NCI-H1092 treated with DMSO at 0.1 percent for 48 hours (cell line): Measurements from ENCODE around the gene NTM.

Source experiments
- DNase-seq: peaks from one replicate; lab custom pipeline; 2025; lab: John Stamatoyannopoulos, UW

NTM gene

DNA sequence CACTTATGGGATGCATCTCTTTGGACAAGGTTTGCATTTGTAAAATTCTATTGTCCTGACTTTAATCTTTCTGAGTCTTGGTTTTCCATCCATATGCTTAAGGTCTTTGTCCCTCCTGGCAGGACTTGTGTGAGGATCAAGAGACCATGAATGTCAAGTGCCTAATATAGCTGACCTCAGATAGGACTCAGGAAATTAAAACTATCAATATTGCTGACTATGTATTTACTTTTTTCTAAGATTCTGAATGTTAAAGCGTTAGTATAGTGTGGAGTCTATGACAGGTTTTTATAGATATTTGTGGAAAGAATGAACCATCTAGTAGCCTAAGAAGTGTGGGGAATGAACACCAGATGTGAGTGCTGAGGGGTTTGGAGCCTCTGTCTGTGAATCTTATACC lies 637.8 kb downstream of the NTM start:
- no peak for DNase-seq

DNA sequence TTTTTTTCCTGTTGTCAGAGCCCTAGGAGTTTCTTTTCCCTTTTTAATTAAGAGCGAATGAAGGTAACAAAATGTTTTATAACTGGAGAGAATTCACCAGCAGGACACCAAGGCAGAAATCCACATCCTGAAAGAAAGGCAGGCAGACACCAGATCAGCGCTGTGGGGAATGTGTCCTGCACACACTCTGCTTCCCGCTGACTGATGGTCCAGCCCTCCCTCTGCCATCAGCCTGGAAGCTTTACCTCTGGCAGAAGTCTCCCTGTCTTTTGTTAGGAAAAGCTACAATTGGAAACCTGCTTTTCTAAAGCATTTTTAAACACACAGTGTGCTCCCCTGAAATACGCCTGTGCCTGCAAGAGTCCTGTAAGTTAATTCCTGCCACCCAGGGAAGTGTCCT lies 638.5 kb downstream of the NTM start:
- DNase-seq = no peak

DNA sequence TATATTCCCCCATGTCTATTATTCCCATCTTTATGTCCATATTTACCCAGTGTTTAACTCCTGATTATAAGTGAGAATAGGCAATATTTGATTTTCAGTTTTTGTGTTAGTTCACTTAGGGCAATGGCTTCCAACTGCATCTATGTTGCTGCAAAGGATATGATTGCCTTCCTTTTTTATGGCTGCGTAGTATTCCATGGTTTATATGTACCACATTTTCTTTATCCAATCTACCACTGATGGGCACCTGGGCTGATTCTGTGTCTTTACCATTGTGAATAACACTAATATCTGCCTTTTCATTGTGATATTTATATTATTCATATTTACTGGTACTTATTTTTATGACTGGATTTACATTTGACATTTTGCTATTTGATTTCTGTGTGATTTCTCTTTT lies 649.6 kb downstream of the NTM start:
- no peak for DNase-seq

DNA sequence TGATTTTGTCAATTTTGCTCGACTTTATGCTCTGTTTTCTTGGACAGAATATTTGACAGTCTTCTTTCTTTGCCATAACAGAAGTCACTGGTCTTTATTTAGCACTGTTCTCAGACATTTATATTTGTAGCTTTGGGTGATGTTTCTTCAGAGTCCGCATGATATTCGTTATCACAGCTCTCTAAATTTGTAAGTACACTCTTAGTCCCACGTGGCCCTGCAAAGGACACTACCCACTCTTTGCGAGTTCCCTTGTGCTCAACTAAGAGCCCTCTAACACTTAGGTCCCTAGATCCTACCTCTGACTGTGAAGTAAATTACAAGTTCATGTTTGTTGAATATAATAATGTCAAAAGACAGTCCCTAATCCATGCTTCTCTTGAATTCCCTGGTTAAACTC lies 651.9 kb downstream of the NTM start:
- no peak for DNase-seq

DNA sequence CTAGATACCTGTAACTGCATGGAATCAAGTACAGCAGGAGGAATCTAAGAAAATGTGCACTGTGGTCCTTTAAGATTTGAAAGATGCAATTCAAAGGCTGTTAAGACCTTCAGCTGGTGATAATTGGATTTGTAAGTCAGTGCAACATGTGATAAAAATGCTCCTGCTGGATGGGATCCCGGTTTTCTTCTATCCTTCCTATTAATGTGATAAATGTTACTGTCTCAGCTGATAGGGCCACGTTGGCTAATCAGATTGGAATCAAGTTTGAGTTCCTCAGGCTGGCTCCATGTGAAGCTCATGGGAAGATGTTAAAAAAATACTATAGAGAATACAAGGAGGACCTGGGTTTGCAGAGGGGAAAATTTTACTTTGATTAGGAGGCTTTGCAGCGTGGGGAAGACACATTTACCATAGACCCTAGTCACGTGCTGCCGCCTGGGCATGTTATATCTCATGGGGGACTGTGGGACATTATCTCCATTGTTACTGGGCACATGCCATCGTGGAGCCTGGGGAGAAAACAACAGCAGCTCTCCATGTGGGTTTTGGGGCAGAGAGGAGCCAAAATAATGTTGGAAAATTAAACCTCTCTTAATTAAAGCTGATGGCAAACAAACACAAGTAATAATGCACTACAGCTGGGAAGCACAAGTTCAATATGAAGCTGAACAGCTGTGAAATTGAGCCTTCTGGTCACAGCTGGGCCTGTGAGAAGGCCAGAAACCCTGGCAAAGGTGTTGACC lies 652.5 kb downstream of the NTM start:
- DNase-seq = no peak

DNA sequence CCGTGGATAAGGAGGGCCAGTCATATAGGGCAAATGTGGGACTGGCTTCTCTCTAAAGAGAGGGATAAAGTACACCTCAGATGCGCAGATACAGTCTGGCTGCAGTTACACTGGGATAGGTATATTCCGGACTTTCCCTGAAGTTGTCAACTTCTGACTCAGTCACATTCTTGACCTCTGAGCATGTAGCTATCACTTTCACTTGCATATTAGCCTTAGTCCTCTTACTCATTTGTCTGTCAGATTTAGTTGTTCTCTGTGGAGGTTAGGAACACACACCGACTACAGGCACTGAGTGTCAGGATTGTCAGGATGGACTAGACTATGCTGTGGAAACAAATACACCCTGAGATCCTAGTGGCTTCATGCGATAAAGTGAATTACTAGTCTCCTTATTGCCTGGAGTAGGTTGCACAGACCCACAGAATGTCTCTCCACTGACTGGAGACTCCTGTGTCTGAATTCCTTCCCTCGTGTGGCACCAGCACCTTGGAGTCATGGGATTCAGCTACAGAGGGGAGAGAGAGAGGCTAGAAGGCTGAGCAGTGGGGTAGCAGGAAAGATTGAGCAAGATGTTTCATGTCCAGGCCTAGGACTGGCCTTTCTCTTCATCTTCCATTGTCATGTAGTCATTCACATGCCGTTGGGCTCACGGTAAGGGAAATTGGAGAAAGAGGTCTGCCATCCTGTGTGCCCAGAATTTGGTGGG lies 654.3 kb downstream of the NTM start:
- no peak for DNase-seq

DNA sequence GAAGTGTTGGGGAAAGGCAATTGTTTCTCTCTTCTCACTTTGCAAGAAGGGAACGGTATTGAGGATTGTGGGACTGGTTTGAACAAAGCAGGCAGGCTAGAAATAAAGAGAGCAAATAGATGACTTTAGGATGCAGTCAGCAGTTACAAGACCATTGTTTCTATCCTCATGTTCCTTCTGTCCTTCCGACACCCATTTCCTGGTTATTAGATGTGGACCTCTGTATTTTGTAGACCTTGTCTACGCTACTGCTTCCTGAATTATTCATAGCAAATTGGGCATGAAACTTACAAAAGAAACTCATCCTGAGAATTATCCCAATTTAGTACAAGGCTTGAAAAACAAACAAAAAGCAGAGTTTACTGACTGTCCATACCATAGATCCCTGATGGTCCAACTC lies 656.3 kb downstream of the NTM start:
- DNase-seq = no peak

DNA sequence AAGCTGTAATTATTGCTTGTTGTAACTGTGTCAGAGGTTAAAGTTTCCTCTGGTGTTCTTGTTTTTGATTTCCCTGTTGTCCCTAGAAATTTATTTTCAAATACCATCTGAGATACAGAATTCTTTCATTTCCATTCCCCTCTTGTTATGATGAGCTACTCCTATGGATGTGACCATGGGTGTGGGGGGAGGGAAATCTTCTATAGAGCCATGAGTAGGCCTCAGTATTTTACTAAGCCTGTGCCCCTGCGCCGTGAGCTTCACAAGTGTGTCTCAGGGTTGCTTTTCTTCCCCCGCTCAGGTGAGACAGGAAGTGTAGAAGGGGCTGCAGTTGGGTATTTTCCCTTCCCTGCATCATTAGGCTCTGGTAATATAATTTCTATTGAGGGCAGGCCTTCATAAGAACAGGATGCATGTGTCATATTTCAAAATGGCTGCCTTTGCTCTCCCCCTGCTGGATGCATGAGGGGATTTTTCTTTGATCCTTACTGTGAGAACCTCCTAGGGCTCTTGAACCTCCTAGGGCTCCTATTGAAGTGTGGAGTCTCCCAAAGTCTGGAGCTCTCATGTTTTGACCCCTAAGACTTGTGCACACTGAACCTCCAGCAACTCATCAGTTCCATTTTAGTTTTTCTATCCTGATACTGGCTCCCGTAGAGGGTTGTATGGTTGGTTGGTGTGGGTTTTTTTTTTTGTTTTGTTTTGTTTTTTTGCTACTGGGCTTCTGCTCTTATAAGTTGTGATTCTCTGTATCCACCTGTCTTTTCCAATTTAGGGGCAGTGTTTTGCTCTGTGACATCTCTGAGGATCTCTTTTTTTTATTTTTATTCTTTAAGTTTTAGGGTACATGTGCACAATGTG lies 658.2 kb downstream of the NTM start:
- peak; percentile 76 for DNase-seq

DNA sequence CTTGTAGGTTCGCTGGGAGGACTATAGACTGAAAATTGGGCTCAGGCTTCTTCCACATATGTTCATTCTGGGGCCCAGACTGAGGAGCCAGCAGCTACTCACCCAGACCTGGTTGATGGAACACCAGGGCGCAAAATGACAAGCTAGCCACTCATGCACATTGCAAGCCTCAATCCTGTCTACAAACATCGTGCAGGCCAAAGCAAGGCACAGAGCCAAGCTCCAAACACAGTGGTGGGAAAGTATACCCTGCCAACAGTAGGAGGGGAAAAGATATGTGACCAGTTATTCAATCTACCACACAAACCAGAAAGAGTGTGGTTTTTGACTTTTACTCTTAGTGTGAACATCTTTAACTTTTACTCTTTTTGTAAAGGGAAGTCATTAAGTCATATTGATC lies 660.5 kb downstream of the NTM start:
- no peak for DNase-seq

DNA sequence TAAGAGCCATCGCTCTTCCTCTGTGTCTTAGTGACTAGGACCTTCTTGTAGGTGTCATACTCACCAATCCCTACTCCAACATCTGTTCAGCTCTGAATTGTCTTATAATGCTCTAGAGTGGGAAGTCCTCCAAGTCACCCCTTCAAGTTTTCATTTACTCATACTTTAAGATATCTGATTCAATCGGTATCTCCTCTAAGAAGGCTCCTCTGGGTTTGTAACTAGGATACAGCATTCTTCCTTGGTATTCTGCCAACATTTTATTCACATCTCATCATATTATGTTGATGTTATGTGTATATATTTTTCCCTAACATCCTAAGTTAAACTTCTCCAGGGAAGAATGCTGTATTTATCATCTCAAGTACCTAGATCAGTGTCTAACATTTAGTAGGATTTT lies 662.1 kb downstream of the NTM start:
- DNase-seq = no peak

DNA sequence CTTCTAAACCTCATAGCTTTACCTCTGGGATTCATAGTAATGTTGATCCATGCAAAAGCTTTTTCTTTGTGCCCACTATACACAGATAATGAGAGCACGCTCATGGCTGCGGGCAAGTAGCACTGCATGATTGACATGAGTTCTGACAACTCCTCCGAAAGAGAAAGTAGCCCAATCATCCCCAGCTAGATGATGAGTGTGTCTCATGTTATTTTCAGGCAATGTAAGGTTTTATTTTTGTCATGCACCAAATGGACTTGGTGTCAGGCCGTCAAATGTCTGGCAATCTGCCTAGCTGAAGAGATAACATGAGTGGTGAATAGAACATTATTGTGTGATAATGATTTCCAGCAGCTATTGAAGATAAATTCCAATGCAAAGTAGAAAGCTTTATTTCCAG lies 662.6 kb downstream of the NTM start:
- no peak for DNase-seq

DNA sequence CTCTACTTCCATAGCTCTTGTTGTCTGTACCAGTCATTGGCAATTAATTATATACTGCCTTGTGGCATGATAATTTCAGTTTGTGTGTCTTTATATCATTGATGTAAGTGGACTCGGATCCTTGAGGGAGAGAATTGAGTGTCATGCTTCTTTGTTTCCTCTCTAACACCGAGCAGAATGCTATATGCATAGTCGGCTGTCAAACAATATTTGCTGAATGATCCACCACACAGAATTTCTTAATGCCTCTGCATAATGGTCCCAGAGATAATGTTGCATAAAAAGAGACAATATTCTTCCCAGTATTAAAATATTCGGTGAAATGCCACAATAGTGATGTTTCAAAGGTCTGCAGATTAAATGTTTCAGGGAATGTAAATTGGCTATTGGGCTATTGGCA lies 664.8 kb downstream of the NTM start:
- DNase-seq = no peak

DNA sequence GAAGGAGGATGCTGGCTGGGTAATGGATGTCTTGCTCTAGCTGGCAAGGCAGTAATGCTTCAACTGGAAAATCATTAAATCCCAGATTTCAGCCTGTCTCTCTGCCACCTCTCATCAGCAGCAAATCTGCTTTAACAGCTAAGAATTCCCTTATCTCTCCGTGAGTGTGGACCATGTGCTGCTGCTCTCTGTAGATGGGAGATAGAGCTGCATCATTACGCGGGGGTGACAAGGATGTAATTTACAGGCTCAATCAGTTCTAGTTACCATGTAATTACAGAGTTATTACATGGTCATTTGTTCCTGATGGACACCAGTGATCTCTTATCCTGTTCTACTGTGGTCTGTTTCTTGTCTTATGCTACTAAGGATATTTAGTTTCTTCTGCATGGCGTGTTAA lies 665.4 kb downstream of the NTM start:
- DNase-seq = no peak

DNA sequence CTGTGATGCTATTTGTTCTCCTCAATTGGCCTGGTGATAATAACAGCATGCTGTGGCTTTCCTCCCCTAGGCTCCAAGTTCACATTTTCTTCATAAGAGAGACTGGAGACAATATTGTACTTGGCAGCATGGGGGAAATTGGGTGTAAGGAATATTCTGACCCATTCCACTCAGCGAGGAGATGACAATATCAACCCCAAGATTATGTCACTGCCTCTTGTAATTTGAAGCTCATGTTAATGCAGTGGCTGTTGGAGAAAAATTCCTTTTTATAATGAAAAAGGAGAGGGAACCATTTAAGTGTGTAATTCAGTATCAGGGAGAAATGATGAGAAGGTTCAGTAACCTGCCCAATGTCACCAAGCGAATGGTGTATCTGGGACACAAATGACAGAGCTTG lies 665.8 kb downstream of the NTM start:
- no peak for DNase-seq

DNA sequence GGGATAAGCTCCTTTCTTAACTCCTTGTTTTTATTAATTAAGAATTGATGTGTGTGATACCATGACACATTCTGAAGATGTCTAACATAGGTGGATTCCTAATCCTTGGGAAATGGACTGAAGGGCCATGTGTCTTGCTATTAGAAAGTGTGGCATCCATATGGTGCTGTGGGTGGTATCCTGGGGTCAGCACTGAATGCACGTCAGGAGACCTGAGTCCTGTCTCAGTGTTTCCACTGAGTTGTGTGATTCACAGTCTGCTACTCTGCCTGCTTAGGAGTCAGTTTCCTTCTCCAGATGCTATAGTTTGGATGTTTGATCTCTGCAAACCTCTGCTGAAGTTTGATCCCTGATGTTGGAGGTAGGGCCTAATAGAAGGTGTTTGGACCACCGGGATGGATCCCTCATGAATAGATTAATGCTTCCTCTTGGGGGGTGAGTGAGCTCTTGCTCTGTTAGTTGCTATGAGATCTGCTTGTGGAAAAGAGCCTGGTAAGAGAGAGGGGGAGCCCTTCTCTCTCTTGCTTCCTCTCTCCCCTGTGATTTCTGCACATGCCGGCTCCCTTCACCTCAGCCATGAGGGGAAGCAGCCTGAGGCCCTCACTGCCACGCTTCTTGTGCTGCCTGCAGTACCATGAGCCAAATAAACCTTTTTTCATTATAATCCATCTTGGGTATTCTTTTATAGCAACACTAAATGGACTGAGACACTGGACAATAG lies 666.5 kb downstream of the NTM start:
- DNase-seq = no peak

DNA sequence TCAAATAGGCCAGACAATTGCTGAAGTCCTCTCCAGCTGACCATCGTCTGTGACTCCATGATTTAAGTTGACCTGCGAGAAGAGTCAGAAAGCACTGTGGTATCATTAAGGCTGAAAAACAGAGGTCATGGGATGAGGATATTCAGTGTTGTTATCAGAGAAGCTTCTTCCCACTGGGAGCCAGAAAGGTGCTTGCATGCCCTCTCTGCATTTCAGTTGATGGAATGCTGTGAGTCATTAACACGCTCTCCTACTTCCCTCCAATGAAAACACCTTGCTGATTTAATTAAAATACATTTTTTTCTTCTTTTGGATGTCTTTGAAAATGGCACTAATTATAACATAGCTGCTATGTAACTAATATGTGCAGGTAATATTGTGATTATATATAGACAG lies 667.0 kb downstream of the NTM start:
- DNase-seq = no peak

DNA sequence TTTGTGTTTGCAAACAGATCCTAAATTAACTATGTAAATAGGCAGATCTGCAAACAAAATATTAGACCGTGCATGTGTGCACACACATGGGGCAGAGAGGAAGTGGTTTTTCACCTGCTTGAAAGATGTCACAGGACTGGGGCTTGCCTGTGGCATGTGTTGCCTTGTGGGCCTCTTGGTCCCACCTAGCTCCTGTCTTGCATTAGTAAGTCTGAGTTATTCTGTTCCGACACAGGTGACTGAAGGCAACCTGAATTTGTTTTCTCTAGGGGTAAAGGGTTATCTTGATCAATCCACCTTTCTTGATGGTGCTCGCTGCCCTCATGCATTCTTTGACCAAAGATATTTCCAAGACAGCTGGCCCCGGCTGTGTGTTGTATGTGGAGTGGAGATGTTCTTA lies 667.5 kb downstream of the NTM start:
- DNase-seq = no peak

DNA sequence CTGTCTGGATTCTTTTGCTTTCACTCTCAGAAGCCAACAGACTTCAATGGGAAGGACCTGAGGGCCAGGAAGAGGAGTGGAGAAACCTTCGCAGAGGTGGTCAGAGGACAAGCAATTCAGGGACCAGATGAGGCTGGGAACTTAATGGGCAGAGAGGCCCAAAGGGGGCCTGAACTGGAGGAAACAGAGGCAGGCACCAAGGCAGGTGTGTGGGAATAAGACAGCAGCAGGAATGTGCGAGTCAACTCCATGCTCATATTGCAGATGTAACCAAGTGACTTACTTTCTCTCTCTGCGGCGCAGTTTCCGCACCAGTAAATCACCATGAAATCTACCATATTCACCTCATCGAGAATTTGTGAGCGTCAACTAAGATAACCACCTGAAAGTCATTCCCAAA lies 669.1 kb downstream of the NTM start:
- no peak for DNase-seq

DNA sequence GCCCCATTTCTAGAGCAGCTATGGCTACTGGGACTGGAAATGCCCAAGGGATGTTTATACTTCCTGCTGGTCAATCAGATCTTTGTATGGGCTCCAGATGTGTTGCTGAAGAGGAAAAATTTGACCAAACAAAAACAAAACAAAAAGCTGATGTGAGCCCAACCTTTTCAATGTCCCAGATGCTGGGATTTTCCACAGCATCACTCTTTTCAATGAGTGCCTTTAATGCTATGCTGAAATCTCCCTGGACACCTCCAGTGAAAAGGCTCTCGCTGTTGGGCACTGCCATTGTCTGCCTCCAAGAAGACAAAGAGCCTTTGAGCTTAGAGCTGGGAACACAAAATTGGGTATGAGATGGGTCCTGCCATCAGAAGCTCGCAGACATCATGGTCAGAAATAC lies 671.9 kb downstream of the NTM start:
- DNase-seq = no peak

DNA sequence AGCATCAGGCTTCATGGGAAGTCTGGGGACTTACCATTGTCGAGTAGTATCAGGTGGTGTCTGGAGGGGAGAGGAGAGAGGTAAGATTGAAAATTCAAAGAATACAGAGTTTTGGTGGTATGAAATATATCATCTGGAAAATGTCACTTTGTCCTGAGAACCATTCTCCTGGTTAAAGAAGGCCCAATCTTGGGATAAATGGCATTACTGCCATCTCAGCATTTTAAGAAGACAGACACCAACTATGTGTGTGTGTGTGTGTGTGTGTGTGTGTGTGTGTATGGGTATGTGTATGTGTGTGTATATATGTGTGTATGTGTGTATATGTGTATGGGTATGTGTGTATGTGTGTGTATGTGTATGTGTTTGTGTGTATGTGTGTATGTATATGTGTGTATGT lies 673.3 kb downstream of the NTM start:
- DNase-seq = no peak

DNA sequence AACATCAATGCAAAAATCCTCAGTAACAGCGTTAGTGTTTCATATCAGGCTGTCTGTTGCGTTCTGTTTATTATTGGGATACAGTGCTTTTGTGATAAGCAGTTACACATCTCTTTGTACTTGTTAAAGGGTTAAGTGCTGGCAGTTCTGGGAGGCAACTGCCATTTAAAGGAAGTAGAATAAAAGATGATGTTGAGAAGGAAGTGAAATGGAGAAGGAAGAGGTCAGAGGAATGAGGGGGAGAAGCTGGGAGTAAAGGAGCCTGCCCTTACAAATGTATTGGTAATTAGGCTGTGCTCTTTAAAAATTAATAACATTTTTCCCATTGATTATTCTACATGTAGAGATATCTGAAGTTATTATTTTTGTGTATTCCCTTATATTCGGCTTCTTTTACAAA lies 674.7 kb downstream of the NTM start:
- no peak for DNase-seq

DNA sequence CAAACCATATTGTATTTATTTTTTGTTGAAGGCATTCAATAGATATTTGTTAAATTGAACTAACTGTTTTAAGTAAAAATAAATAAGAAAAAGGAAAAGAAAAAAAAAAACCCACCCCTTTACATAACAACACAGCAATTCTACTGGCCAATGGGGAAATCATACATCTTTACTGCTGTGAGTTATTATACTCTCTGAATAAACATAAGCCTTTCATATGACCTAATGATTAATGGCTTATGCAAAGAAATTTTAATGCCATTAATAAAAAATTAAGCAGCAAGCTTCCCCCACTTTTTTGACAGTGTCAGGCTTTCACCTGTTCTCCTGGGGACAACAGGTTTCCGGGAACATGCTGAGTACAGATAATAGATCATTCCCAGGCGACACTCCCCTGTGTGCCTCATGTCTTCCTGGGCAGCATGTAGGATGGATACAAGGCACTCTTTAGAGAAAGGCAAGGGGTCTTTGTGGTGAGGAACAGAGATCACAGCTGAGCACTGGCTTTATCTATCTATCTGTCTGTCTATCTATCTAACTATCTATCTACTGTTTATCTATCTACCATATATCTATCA lies 676.0 kb downstream of the NTM start:
- DNase-seq = no peak
